ENCODE data around the gene TXNL4A.

Gene TXNL4A

GRCh38 chr18:79991494-79991893 lies 3.1 kb upstream of the TXNL4A start:
- no peak for DNase-seq

- no peak for DNase-seq
Measured at GRCh38 chr18:79989195-79989497, 783 bp upstream of the TXNL4A start.

GRCh38 chr18:79988071-79988450 lies 302 bp downstream of the TXNL4A start:
- DNase-seq = peak; percentile 70

DNA sequence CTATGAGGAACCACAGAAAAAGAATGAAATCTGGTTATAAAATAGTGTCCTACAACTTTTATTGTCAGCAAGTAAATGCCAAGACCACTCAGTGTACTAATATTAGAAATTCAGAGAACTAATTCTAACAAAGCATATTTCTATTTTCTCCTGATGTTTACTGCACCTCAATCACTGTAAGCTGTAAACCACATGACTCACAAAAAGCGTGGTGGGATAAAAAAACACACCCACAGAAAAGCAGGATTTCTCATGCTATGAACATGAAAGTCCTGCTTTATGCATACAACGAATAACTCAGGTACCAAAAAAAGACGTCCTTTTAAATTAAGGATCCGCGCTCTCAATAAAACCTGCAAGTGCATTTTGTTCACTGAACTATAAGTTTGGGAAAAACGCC lies 797 bp downstream of the TXNL4A start:
- DNase-seq = no peak

DNA sequence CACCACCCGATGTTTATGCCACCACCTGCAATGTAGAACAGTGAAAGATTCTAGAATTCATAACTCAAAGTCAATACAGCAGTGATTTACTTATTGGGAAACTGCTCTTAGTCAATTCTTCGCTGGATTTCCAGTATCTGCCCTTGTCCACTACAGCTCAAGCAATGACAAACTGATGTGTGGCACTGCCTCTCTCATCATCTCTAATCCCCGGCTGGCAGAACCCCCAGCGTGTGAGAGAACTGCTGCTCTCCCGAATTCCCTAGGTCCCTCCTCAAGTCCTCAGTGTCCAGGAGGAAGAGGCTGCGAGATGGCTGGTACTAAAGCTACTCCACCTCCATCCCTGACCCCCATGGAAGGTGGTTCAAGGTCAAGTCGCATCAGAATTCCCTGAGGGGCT lies 1.6 kb downstream of the TXNL4A start:
- no peak for DNase-seq

- no peak for DNase-seq
Measured at GRCh38 chr18:79985172-79985571, 3.2 kb downstream of the TXNL4A start.

- no peak for DNase-seq
Measured at GRCh38 chr18:79983793-79984192, 4.6 kb downstream of the TXNL4A start.

GRCh38 chr18:79983253-79983652 lies 5.1 kb downstream of the TXNL4A start:
- DNase-seq = no peak

- DNase-seq = no peak
Measured at GRCh38 chr18:79982736-79983135, 5.6 kb downstream of the TXNL4A start.

GRCh38 chr18:79980585-79980984 lies 7.8 kb downstream of the TXNL4A start:
- no peak for DNase-seq

- no peak for DNase-seq
Measured at GRCh38 chr18:79979843-79980242, 8.5 kb downstream of the TXNL4A start.

- DNase-seq = no peak
Measured at GRCh38 chr18:79975985-79976680, 12.2 kb downstream of the TXNL4A start.

DNA sequence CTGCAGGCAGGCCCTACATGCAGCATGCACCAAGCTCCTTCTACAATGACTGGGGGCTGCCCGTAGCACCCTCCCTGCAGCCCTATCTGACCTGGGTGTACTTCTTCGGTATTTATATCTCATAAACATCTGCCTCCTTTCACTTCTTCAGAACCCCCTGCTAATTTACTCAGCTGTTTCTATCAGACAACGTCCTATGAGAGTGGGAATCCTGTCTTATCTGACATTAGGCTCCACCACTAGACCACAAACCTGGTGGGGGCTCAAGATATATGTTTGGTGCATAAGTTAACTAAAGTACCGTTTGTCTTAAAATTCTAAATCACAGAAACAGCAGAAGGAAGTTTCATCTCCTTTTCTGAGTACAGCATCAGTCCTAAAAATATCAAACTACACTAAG lies 13.3 kb downstream of the TXNL4A start:
- no peak for DNase-seq

DNA sequence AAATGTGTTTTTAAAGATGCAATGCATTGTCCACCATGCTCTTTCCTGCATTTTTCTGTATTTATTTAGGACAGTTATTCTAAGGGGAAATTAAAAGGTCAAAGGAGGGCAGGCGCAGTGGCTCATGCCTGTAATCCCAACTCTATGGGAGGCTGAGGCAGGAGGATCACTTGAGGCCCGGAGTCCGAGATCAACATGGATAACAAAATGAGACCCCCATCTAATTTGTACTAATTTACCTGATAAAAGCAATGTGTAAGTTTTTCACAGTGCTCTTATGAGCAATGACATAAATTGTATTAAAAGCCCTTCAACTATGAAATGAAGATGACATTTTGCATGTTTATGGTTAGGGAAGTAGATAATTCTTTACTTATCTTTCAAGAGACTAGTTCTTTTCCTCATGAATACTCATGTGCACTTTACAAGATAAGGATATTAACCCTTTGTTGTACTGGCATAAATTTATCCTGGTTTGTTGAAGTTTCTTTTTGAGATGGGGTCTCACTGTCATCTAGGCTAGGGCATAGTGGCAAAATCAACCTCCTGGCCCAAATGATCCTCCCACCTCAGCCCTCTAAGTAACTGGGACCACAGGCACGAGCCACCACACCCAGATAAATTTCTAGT lies 14.2 kb downstream of the TXNL4A start:
- no peak for DNase-seq

DNA sequence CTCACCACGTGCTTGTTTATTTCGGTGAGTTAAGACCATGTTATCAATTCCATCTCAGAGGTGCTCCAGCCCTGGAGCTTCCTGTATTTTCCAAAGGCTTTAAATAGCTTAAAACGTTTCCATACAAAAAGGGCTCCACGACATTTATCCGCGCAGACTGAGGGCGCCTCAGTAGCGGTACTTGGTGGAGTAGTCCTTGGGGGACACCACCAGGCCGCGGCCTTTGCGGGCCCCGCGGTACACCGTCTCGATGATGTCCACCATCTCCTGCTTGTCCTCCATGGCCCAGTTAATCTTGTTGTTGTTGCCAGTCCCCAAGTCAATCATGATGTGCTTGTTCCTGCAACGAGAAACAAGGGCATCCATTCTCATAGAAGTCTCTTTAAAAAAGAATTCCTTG lies 14.8 kb downstream of the TXNL4A start:
- no peak for DNase-seq

DNA sequence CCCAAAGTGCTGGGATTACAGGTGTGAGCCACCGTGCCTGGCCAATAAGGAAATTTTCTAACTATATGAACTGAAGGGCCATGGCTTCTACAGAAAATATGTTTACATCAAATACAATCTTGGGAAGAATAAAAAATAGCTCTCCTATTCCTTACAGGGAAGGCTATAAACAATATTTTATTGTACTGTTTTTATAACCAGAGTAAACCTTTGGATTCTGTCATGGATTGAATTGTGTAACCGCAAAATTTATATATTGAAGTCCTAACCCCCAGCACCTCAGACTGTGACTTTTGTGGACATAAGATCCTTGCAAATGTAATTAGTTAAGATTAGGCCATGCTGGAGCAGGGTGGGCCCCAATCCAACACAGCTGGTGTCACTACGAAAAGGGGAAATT lies 15.6 kb downstream of the TXNL4A start:
- DNase-seq = no peak

DNA sequence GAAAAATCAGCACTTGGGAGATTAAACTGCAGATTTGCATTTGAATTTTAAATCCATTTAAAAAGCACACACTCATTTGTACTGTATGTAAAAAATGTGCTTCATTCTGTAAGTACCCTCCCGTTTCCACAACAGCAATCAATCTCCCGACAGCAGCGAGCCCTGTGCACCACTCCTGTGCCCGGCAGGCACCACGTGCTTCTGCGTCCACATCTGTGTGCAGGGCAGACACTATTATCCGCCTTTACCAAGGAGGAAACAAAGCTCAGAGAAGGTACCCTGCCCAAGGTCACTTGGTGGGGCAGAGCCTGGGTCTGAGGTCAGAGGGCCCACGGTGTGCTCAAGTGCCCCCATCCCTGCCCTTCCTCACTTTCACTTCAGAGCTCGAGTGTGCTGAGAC lies 16.4 kb downstream of the TXNL4A start:
- DNase-seq = no peak

GRCh38 chr18:79971211-79971952 lies 17.0 kb downstream of the TXNL4A start:
- no peak for DNase-seq

GRCh38 chr18:79970419-79971133 lies 17.8 kb downstream of the TXNL4A start:
- DNase-seq = no peak

GRCh38 chr18:79965119-79965902 lies 23.1 kb downstream of the TXNL4A start:
- DNase-seq = no peak

DNA sequence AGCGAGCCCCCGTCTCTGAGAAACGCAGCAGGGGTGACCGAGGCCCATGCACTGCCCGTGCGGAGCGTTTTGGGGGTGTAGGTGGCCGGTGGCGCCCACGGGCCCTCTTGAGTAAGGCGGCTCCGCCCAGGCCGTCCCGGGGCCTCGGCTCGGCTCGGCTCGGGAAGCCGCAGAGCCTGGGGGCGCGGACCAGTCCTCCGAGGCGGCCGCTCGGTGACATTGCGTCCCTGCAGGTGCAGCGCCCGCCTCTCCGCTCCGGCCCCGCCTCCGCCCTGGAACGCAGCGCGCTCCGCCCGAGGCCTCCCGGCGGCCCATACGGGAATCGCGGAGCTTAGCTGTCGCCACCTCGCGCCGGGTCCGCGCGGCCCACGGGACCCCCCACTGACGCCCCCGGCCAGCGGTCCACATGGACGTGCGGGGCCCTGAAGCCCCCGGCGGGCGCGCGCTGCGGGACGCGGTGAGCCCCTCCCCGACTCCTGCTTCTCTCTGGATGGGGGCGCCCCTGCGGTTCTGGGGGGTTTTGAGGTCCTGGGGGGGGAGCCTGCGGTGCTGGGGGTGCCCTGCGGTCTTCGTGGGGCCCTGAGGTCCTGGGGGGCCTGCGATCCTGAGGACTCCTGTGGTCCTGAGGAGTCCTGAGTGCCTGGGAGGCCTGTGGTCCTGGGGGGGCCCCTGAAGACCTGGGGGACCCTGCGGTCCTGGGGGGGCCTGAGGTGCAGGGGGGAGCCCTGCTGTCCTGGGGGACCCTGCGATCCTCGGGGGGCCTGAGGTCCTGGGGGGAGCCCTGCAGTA lies 23.8 kb downstream of the TXNL4A start, which contains the start of gene HSBP1L1:
HSBP1L1 (plus strand) TSS at position 314 of the 789 bp plus-strand sequence; CDS start at position 407, 93 bp downstream.
- peak; percentile 32 for DNase-seq

Measured in COR-L47 (cell line).